Activated T-cell treated with anti-CD3 and anti-CD28 coated beads for 4 hours (primary cell): Measurements from ENCODE around the gene PUSL1.

Experiments used
- DNase-seq: peaks from one replicate; pipeline ENCODE4 v3.0.0-alpha.2; 2020

PUSL1 gene

GRCh38 chr1:1307923-1308755, at the start of gene PUSL1, which contains the start of gene ACAP3:
Gene PUSL1 (plus strand): TSS chr1:1308597. CDS start chr1:1308644, 47 bp downstream.
Gene ACAP3 (minus strand): TSS chr1:1307930. CDS start chr1:1307815, 115 bp downstream.
- DNase-seq: peak; percentile 70

GRCh38 chr1:1259119-1259488, 49.3 kb upstream of the PUSL1 start:
- no peak for DNase-seq

DNA sequence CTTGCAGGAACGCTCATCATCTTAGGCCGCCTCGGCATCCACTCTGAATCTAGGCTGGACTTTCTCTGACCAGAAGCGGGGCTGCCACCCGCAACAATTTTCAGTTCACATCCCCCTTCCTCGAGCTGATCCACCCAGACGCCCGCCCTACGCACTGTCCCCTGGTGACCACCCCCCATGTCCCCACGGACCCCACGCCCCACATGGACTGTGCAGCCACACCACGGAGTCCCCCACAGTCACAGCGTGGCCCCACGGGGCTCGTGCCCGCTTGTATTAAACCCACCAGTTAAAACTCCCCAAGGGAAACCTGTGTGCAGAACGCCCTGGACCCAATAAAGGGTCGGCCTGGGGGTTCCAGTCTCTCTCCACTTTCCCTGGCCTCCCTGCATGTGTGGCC, 48.9 kb upstream of the PUSL1 start:
- DNase-seq: no peak

DNA sequence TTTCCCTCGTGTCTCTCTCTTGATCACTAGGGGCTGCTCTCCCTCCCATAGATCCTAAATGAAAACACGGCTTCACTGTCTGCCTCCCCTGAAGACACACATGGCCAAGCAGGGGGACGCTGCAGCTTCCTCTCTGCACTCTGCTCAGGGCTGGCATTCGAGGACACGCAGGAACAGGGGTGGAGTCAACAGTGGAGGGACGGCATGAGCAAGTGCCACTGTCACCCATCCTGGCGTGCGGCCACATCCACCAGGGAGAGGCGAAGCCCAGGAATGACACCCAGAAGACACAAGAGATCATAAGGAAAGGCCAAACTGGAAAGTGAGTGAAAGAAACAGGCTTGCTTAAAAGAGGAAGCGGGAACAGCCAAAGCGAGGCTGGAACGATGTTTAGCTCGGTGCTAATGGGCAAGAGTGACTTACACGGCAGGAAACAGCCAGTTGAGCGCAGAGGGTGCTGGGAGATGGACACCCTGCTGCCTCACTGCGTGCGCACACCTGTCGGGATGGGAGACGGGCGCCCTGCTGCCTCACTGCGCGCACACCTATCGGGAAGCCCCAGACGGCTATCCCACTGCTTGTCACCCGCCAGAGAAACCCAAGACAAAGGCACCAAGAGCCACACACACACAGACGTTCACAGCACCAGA, 48.3 kb upstream of the PUSL1 start:
- DNase-seq: no peak

DNA sequence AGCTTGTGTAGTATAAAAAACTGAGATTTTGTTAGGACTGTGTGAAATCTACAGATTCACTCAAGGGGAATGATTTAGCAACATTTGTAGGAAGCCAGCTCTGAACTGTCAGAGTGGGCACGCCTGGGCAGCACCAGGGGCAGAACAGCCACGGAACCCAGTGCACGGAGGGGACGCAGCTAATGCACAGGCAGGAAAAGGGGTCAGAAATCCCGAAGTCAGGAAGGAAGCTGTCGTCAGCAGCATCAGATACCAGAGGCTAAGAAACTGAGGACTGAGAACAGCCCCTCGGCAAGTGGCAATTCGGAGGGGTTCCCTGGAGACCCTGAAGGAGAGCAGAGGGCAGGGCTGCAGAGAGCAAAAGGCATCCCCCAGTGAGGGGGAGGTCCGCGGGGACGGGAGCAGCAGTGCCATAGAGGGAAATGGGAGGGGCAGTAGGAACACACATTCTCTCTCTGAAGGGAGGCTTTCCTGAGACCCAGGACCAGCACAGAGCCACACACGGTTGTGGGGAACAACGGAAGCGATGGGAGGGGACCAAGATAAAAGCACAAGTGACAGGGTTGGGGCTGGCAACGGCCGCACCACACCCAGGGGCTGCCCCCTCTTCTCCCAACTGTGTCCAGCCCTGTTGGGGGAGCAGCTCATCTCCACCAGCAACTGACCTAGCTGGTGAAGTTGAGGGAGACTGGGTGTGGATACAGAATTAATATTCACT, 47.4 kb upstream of the PUSL1 start:
- DNase-seq: no peak

DNA sequence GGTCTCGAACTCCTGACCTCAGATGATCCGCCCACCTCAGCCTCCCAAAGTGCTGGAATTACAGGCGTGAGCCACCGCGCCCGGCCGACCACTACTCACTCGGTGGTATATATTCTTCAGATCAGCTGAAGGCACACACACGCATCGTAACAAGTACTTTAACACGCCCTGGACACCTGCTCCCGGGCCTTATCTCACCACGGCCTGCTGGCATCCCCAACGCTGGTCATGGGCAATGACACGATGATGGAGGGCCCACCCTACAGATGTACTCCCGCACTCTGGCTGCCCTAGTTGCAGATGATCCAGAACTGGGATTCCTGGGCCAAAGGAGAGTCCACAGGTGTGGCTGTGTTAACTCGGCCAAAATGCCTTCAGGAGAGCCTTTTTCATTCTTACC, 46.3 kb upstream of the PUSL1 start:
- DNase-seq: no peak

DNA sequence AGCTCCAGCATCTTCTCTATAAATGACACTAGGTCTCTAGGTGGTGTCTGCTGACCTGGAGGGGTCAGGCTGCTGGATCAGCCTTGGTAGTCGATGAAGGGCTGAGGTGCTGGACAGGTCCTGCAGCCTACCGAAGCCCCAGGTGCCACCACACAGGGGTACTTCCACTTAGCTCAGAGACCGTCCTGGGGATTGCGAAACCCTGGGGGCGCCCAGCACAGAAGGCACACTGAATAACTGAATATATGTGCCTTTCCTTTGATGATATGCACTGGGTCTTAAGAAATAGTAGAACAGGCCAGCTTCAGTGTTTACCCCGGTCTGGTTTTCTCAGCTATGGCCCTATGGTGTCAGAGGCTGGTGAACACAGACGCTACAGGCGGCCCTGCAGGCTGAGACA, 45.6 kb upstream of the PUSL1 start:
- DNase-seq: no peak

DNA sequence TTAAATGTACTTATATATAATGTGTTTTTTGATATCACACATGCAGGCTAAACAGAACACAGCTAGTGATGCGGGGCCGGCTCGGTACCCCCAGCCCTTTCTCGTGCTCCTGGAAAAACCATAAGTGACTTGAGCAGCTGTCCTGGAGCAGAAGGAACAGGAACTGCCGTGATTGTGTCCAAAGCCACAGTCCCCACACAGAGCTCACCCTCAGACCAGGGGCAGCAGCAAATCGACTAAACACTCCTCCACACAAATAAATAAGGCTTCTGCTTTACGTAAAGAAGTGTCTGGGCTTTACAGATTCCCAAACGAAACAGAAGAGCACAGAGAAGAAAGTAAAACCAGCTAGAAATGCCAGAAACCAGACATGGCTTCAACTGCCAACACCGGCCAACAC, 44.4 kb upstream of the PUSL1 start:
- DNase-seq: no peak

GRCh38 chr1:1264868-1265272, 43.5 kb upstream of the PUSL1 start:
- DNase-seq: no peak

GRCh38 chr1:1267488-1268283, 40.7 kb upstream of the PUSL1 start:
- no peak for DNase-seq

DNA sequence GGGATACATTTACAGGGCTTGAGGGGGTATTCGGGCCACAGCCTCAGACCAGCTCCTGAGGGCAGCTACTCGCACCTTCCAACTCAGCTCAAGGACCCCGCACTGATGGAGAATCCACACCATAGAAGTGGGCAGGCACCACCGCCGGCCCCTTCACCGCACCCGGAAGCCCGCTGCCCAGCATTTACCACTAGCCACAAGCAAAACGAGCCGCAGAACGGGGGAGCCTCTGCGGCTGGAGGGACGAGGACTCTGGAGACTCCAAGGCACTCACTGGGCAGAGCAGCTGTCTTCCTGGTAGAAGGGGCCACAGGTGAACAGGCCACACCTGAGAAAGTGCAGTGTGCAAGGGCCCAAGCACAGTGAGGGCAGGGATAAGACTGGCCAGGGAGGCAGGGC, 40.1 kb upstream of the PUSL1 start:
- DNase-seq: no peak

- DNase-seq: no peak
These were observed 37.6 kb upstream of the PUSL1 start for GRCh38 chr1:1270813-1271212.

DNA sequence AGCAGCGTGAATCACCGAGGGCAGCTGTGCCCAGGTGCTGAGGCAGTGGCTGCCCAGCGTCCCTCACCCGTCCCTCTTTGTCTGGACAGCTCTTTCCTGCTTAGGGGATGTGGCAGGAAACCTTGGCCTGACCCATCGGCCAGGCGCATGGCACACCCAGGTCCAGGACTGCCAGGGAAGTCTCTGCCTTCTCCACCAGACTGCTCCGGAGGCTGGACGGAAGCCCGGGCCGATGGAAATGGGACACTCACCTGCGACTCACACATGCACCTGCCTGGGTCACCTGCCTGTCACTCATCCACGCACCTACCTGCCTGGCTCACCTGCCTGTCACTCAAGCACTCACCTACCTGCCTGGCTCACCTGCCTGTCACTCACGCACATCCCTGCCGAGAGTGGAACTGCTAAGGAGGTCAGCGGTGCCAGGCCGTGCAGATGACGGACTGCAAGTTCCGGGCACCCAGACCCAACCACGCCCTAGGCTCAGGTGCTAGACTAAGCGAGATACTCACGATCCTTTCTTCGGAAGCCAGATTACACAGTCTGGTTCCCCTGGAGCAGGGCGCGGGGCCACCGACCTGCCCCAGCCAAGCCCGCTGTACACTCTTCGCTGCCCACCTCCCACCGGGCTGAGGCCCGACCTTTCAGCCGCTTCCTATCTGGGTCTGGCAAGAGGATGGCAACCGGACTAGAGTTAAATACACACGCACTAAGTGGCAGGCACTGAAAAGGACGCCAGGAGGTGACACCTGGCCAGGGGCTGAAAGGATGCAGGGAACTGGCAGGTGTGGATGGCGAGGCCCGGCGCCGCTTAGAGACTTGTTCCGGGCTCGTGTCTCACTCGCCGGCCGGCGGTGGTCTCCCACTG, 35.8 kb upstream of the PUSL1 start:
- no peak for DNase-seq

- DNase-seq: no peak
These were observed 35.2 kb upstream of the PUSL1 start for GRCh38 chr1:1273209-1273511.

DNA sequence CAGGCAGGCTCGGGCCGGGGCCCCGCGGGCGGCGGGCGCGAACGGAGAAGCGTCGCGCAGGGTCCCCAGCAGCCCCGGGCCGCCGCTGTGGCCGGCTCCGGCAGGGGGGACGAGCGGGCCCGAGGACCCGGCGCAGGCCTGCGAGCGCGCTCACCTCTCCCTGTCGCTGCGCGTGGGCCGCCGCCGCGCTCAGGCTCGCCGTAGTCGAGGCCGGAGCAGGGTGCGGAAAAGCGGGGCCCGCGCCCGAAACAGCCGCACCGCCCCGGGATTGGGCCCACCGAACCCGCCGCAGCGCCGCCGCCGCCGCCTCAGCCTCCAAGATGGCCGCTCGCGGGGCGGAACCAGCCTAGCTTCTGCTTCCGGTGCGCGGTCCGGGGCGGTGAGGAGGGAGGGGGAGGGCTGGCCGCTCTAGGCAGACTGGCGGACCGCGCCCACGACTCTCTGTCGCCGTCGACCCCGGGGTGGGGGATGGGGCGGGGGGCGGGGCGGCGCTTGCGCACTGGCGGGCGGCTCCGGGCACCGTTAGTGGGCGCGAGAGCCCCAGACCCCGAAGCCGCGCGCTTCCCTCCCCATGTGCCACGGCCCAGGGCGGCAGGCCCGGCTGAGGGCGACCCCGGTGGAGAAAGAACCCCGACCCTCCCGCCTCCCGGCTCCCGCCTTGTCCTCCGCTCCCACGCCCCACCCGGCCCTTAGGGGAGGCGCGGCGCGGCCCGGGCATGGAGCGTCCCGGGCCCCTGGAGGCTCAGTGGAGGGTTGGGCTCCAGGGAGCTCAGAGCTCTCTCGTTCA, 34.7 kb upstream of the PUSL1 start, which contains the start of gene UBE2J2:
Gene UBE2J2, minus strand, starts transcription at position 343 of the 787 bp plus-strand sequence. CDS start 5,862 bp downstream, outside the sequence.
- peak; percentile 88 for DNase-seq

- no peak for DNase-seq
These were observed 34.0 kb upstream of the PUSL1 start for GRCh38 chr1:1274299-1274930.

DNA sequence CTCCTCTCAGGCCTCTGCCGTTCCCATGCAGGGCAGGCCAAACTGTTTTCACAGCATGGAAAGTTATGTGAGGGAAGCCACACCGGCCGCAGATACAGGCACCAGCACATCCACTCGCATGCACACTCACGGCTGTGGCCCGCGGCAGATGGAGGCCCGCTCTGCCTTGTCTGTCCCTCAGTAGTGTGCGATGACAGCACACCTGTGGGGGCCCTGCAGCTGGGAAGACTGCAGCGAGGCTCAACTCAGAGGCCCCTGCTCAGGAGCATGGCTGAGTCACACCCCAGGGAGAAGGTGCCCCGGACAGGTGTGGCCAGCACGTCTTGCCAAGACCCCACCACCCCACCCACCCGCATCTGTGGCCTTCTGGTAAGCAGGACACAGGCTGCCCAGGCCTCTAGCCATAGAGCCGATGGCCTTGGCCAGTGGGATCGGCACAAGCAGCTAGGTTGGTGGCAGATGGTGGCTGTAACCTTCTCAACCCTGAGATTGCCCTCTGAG, 33.4 kb upstream of the PUSL1 start:
- DNase-seq: no peak

GRCh38 chr1:1275836-1276235, 32.6 kb upstream of the PUSL1 start:
- DNase-seq: no peak

GRCh38 chr1:1278620-1279019, 29.8 kb upstream of the PUSL1 start:
- DNase-seq: no peak

DNA sequence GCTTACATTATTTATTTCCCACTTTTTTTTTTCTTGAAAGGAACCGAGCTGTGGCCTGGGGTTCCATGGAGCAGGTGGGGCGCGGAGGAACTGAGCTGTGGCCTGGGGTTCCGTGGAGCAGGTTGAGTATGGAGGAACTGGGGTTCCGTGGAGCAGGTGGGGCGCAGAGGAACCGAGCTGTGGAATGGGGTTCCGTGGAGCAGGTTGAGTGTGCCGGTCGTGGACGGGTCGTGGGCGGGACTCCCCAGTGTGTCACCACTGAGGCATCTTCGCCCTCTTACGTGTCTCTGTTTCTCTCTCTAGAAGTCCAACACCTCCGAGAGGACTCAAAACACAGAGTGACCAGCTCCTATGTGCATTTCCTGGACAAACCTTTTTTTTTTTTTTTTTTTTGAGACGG, 29.4 kb upstream of the PUSL1 start:
- DNase-seq: no peak
